K562 (cell line): ENCODE measurements around the gene ENDOU. TPM values are rescaled to one million over a fixed set of nuclear protein-coding genes. Genes with fewer than 3 reads are reported as not detected.
A peak's percentile ranks its signal among the peaks of the same experiment; 100 is the strongest.

Source experiments
- ARID1B ChIP-seq: fragments of 450-650 bp; IDR thresholded peaks from 2 replicates; pipeline ENCODE4 v1.6.1; 2016; ENCODE audit warnings: antibody characterized with exemption, mild to moderate bottlenecking, inconsistent platforms
- BCL6 ChIP-seq: fragments of 250-450 bp; sonication (Bioruptor Pico); IDR thresholded peaks from 2 replicates; pipeline ENCODE4 v1.4.0; 2020
- ELF1 ChIP-seq: fragments of 200-800 bp; sonication (Bioruptor generic); IDR thresholded peaks from 2 replicates; pipeline ENCODE4 v1.6.1; 2016; ENCODE audit warnings: missing genetic modification characterization, missing compliant biosample characterization
- ERF ChIP-seq: fragments of 450-650 bp; formaldehyde crosslinking; IDR thresholded peaks from 2 replicates; pipeline ENCODE4 v1.4.0; 2020; ENCODE audit warnings: mild to moderate bottlenecking, mixed read lengths
- ETS1 ChIP-seq: conservative IDR thresholded peaks from 2 replicates; pipeline ENCODE4 v1.6.1; 2011; ENCODE audit warnings: low read depth, mild to moderate bottlenecking, low read length; ENCODE audit not compliant: control insufficient read depth
- HDGF ChIP-seq: fragments of 450-650 bp; IDR thresholded peaks from 2 replicates; pipeline ENCODE4 v1.6.1; 2016
- JUNB ChIP-seq: fragments of 450-650 bp; formaldehyde crosslinking; conservative IDR thresholded peaks from 2 replicates; pipeline ENCODE4 v1.4.0; 2020; ENCODE audit warnings: mild to moderate bottlenecking
- MXI1 ChIP-seq: IDR thresholded peaks from 2 replicates; pipeline ENCODE4 v1.6.1; 2011; ENCODE audit warnings: low read depth, mild to moderate bottlenecking, improper control_type of control experiment, low read length
- MYC ChIP-seq, 2 experiments: fragments of 250-450 bp in 1 of 2; sonication (Bioruptor Pico) in 1 of 2; IDR thresholded peaks; 2 replicates each; pipeline versions ENCODE4 v1.5.1 to v1.6.1; 2012 to 2021; ENCODE audit warnings: low read depth in 2 of 2, borderline replicate concordance in 1 of 2, improper control_type of control experiment in 1 of 2, low read length in 1 of 2, mild to moderate bottlenecking in 1 of 2, moderate library complexity in 1 of 2
- NR3C1 ChIP-seq: sonication (generic); formaldehyde crosslinking; IDR thresholded peaks from 2 replicates; pipeline ENCODE4 v1.8.1; 2022; ENCODE audit warnings: missing genetic modification reagents
- PPARD ChIP-seq: fragments of 250-450 bp; sonication (Bioruptor Pico); IDR thresholded peaks from 2 replicates; pipeline ENCODE4 v1.8.0; 2022; ENCODE audit warnings: inconsistent platforms, mild to moderate bottlenecking, moderate library complexity
- RBM22 ChIP-seq: fragments of 200-400 bp; formaldehyde crosslinking; IDR thresholded peaks from 2 replicates; pipeline ENCODE4 v1.6.1; 2018; ENCODE audit warnings: low read length, low read depth; ENCODE audit not compliant: poor library complexity, severe bottlenecking
- RCOR1 ChIP-seq, 2 experiments: IDR thresholded peaks; 2 replicates each; pipeline ENCODE4 v1.6.1; 2012; ENCODE audit warnings: low read depth in 2 of 2, low read length in 2 of 2, borderline replicate concordance in 1 of 2, improper control_type of control experiment in 1 of 2
- SIX5 ChIP-seq, 2 experiments: IDR thresholded peaks; 2 replicates each; pipeline ENCODE4 v1.6.1; 2011; ENCODE audit warnings: low read length in 2 of 2, borderline replicate concordance in 1 of 2, low read depth in 1 of 2, mild to moderate bottlenecking in 1 of 2, moderate library complexity in 1 of 2; ENCODE audit not compliant: insufficient read depth in 1 of 2
- SRSF7 ChIP-seq: fragments of 200-400 bp; formaldehyde crosslinking; optimal IDR thresholded peaks from 2 replicates; pipeline ENCODE3; 2017; ENCODE audit warnings: mild to moderate bottlenecking, low read depth, low read length
- TBL1XR1 ChIP-seq, 2 experiments: IDR thresholded peaks; 2 replicates each; pipeline ENCODE4 v1.6.1; 2012; ENCODE audit warnings: improper control_type of control experiment in 2 of 2, low read length in 2 of 2, mild to moderate bottlenecking in 1 of 2
- TGIF2 ChIP-seq: sonication (generic); formaldehyde crosslinking; IDR thresholded peaks from 2 replicates; pipeline ENCODE4 v1.8.1; 2022; ENCODE audit warnings: mild to moderate bottlenecking, missing genetic modification reagents, moderate library complexity
- TRIM28 ChIP-seq: fragments of 450-650 bp; IDR thresholded peaks from 2 replicates; pipeline ENCODE4 v1.6.1; 2017
- USF2 ChIP-seq: sonication (generic); formaldehyde crosslinking; IDR thresholded peaks from 2 replicates; pipeline ENCODE4 v1.5.0; 2020; ENCODE audit warnings: missing genetic modification reagents
- ZNF121 ChIP-seq: sonication (generic); formaldehyde crosslinking; conservative IDR thresholded peaks from 2 replicates; pipeline ENCODE4 v1.8.0; 2022; ENCODE audit warnings: missing genetic modification reagents
- ZNF174 ChIP-seq: fragments of 250-450 bp; sonication (Bioruptor Pico); IDR thresholded peaks from 2 replicates; pipeline ENCODE4 v1.4.0; 2020; ENCODE audit warnings: mild to moderate bottlenecking
- ZNF212 ChIP-seq: fragments of 450-650 bp; formaldehyde crosslinking; IDR thresholded peaks from 2 replicates; pipeline ENCODE4 v1.4.0; 2020; ENCODE audit warnings: mild to moderate bottlenecking
- ZNF277 ChIP-seq: fragments of 250-450 bp; sonication (Bioruptor Pico); IDR thresholded peaks from 2 replicates; pipeline ENCODE4 v1.8.0; 2022; ENCODE audit warnings: inconsistent platforms, mild to moderate bottlenecking, moderate library complexity, borderline replicate concordance
- ZNF354B ChIP-seq: fragments of 250-450 bp; sonication (Bioruptor Pico); IDR thresholded peaks from 2 replicates; pipeline ENCODE4 v1.4.0; 2020
- ZNF76 ChIP-seq: fragments of 250-450 bp; sonication (Bioruptor Pico); IDR thresholded peaks from 2 replicates; pipeline ENCODE4 v1.4.0; 2020; ENCODE audit warnings: mild to moderate bottlenecking, moderate library complexity, borderline replicate concordance
- ZNF766 ChIP-seq: fragments of 200-800 bp; sonication (Bioruptor generic); conservative IDR thresholded peaks from 2 replicates; pipeline ENCODE4 v1.6.1; 2016; ENCODE audit warnings: missing genetic modification characterization, missing compliant biosample characterization
- polyA plus RNA-seq, 8 experiments: library from polyadenylated mRNA; depleted of rRNA in 4 of 8; stranded (reverse) in 5 of 8; unstranded in 3 of 8; fragments of >200 nt; fragmentation: Nextera tagmentation in 2 of 8; fragmentation: Illumina TruSeq in 1 of 8; extraction: Ambion mirVana in 2 of 8; extraction: Trizol in 1 of 8; gene quantifications; 2 replicates each; pipeline versions ENCODE4 v1.2.1 to v1.2.3, GENCODE V29; 2011 to 2014; ENCODE audit warnings: inconsistent platforms in 1 of 8, missing spikeins in 1 of 8
- total RNA-seq, 7 experiments: library from RNA; depleted of rRNA in 6 of 7; stranded (reverse); fragments of >200 nt in 6 of 7; fragmentation: Illumina TruSeq in 2 of 7; extraction: Trizol in 2 of 7; gene quantifications; 2 replicates each; pipeline versions ENCODE4 v1.2.1 to v1.2.3, GENCODE V29; 2011 to 2021; ENCODE audit warnings: low replicate concordance in 1 of 7

ENDOU gene
- total and polyA plus RNA-seq, 9 of the 15 experiments (the other 6 are each of a cell fraction or from before 2014, with no cell fraction given): 0.03 TPM; not detected in 8

- TF ChIP-seq USF2 (peak; percentile 33; the same call in 1 of the 2 replicates), ZNF354B (CRISPR knock-in tag) (no peak), MYC (IDR thresholded peaks at IDR 0.05; ENCODE audit: low read depth, low read length) (0 out of 2 replicates have a peak, but pooled peaks have one; percentile 46), MYC (CRISPR knock-in tag; IDR thresholded peaks at IDR 0.05; ENCODE audit: borderline replicate concordance, low read depth) (no peak), ETS1 (peak; percentile 86), SRSF7 (no peak), RCOR1 (IDR thresholded peaks at IDR 0.05; ENCODE audit: borderline replicate concordance in 1 of 2, low read depth in 2 of 2, low read length in 2 of 2) (peak in 1 of 2 experiments; percentile 14; a peak in 2 of 4 replicates), ZNF766 (CRISPR knock-in tag) (peak; percentile 67), HDGF (no peak), ERF (peak; percentile 52), RBM22 (peak; percentile 41), NR3C1 (CRISPR knock-in tag) (no peak), JUNB (peak; percentile 71), ZNF212 (no peak), PPARD (CRISPR knock-in tag) (no peak), MXI1 (0 out of 2 replicates have a peak, but pooled peaks have one; percentile 19), ZNF121 (CRISPR knock-in tag) (no peak; the same call in 1 of the 2 replicates), ZNF174 (CRISPR knock-in tag) (no peak), ZNF277 (CRISPR knock-in tag) (no peak), TBL1XR1 (IDR thresholded peaks at IDR 0.05; ENCODE audit: low read length in 2 of 2) (0 out of 4 replicates have a peak, but pooled peaks of 1 of the 2 experiments have one; percentile 5), BCL6 (CRISPR knock-in tag) (no peak), ELF1 (tag) (peak; percentile 59; the same call in 1 of the 2 replicates), TRIM28 (no peak), SIX5 (IDR thresholded peaks at IDR 0.05; ENCODE audit: borderline replicate concordance in 1 of 2, insufficient read depth in 1 of 2, low read depth in 1 of 2, low read length in 2 of 2) (no peak), ZNF76 (CRISPR knock-in tag) (no peak), ARID1B (peak; percentile 78), TGIF2 (CRISPR knock-in tag) (no peak)
These were observed 19.5 kb downstream of the ENDOU start, which contains the start of gene RPAP3 (continued) for GRCh38 chr12:47705566-47706425.
